Osteoblast (primary cell): ENCODE results near the gene NAV2. TPM values are rescaled to one million over a fixed set of nuclear protein-coding genes. Genes with fewer than 3 reads are reported as not detected.

Experiments used
- DNase-seq: peaks from one replicate; pipeline ENCODE4 v3.0.0; 2011; ENCODE audit warnings: low spot score, mixed read lengths; ENCODE audit not compliant: insufficient read length; ENCODE audit errors: missing footprints
- H2AFZ ChIP-seq: 2 replicates; pipeline ENCODE4 v1.6.0; 2011; ENCODE audit warnings: mild to moderate bottlenecking, low read length
- H3K27ac ChIP-seq: 2 replicates; pipeline ENCODE4 v1.5.1; 2011; ENCODE audit warnings: mild to moderate bottlenecking, low read depth, low read length, moderate library complexity
- H3K27me3 ChIP-seq: 2 replicates; pipeline ENCODE4 v1.6.0; 2012; ENCODE audit warnings: mild to moderate bottlenecking, control low read depth, inconsistent platforms, low read length, moderate library complexity; ENCODE audit not compliant: insufficient read depth
- H3K36me3 ChIP-seq: 2 replicates; pipeline ENCODE4 v1.5.1; 2011; ENCODE audit warnings: mild to moderate bottlenecking, low read length, control low read depth, moderate library complexity; ENCODE audit not compliant: insufficient read depth
- H3K4me1 ChIP-seq: 2 replicates; pipeline ENCODE4 v1.5.1; 2011; ENCODE audit warnings: mild to moderate bottlenecking, low read length, control low read depth, moderate library complexity; ENCODE audit not compliant: insufficient read depth
- H3K4me2 ChIP-seq: 2 replicates; pipeline ENCODE4 v1.6.0; 2011; ENCODE audit warnings: mild to moderate bottlenecking, low read length; ENCODE audit not compliant: insufficient read depth
- H3K4me3 ChIP-seq: fragments of 200-600 bp; sonication (generic); 3 replicates; pipeline ENCODE4 v1.5.1; 2012; ENCODE audit warnings: mild to moderate bottlenecking, low read length, inconsistent platforms; ENCODE audit not compliant: insufficient read depth
- H3K79me2 ChIP-seq: 2 replicates; pipeline ENCODE4 v1.6.0; 2012; ENCODE audit warnings: mild to moderate bottlenecking, low read length, control low read depth, inconsistent platforms; ENCODE audit not compliant: insufficient read depth
- H3K9me3 ChIP-seq: 2 replicates; pipeline ENCODE4 v1.5.1; 2011; ENCODE audit warnings: low read depth, low read length, control low read depth
- H4K20me1 ChIP-seq: 2 replicates; pipeline ENCODE4 v1.6.0; 2012; ENCODE audit warnings: mild to moderate bottlenecking, low read length, control low read depth; ENCODE audit not compliant: insufficient read depth
- total RNA-seq: library from RNA; depleted of rRNA; stranded (reverse); fragments of >200 nt; gene quantifications from 2 replicates; pipeline ENCODE4 v1.2.3, GENCODE V29; 2012
- TF ChIP-seq, protein P1 (sequence below): IDR thresholded peaks from 2 replicates; pipeline ENCODE4 v1.5.1; 2011; ENCODE audit warnings: mild to moderate bottlenecking, low read depth, low read length, moderate library complexity; ENCODE audit errors: extremely low read depth

The NAV2 gene
- total RNA-seq, 1 donor = 8.7 TPM

DNA sequence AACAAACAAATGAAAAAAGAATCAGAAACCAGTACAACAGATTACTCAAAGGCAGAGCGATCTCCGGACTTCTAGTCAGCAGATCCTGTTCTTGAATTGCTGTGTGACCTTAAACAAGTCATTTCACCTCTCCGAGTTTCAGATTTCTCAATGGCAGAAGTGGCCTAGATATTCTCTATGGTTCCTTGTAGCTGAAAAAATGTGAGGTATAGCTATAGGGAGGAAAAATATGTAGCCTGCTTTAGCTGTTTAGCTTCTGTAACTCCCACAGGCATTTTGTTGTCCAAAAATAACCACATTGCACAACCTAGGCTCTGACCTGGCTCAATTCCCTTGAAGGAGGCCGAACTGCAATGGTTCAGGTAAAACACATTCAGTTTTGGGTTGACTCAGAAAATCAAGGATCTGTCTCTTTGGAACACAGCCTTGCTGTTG is 347.0 kb downstream of the NAV2 start:
- peaks cover 43% of the 10 kb centered on the region for H3K36me3 ChIP-seq
- TF ChIP-seq, protein P1, sequence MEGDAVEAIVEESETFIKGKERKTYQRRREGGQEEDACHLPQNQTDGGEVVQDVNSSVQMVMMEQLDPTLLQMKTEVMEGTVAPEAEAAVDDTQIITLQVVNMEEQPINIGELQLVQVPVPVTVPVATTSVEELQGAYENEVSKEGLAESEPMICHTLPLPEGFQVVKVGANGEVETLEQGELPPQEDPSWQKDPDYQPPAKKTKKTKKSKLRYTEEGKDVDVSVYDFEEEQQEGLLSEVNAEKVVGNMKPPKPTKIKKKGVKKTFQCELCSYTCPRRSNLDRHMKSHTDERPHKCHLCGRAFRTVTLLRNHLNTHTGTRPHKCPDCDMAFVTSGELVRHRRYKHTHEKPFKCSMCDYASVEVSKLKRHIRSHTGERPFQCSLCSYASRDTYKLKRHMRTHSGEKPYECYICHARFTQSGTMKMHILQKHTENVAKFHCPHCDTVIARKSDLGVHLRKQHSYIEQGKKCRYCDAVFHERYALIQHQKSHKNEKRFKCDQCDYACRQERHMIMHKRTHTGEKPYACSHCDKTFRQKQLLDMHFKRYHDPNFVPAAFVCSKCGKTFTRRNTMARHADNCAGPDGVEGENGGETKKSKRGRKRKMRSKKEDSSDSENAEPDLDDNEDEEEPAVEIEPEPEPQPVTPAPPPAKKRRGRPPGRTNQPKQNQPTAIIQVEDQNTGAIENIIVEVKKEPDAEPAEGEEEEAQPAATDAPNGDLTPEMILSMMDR = no peak
- H3K27ac ChIP-seq = no peak overlapping the region
- no peaks in the 10 kb centered on the region for H4K20me1 ChIP-seq
- DNase-seq = no peak
- no peaks in the 10 kb centered on the region for H3K27me3 ChIP-seq
- H3K9me3 ChIP-seq = no peaks in the 10 kb centered on the region
- no peaks in the 10 kb centered on the region for H3K4me1 ChIP-seq
- no peak overlapping the region for H3K4me3 ChIP-seq
- H2AFZ ChIP-seq = no peak overlapping the region
- H3K4me2 ChIP-seq = no peak overlapping the region
- no peaks in the 10 kb centered on the region for H3K79me2 ChIP-seq

DNA sequence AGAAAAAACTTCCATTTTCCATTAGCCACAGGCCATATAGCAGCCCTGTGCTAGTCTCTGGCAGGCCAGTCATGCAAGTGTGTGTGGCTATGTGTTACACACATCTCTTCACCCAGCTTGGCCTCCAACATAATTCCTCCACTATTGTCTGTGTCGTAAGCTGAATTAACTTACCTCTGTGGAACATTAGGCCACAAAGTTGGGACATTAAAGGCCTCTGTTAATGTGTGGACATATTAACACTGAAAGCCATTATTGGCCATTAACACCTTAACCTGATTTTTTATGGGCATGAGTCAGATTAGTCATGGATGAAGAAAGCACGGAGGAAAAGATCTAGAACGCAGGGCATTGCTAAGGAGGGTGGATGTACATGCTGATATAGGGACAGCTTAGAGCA is 347.5 kb downstream of the NAV2 start:
- H3K27ac ChIP-seq = no peak overlapping the region

DNA sequence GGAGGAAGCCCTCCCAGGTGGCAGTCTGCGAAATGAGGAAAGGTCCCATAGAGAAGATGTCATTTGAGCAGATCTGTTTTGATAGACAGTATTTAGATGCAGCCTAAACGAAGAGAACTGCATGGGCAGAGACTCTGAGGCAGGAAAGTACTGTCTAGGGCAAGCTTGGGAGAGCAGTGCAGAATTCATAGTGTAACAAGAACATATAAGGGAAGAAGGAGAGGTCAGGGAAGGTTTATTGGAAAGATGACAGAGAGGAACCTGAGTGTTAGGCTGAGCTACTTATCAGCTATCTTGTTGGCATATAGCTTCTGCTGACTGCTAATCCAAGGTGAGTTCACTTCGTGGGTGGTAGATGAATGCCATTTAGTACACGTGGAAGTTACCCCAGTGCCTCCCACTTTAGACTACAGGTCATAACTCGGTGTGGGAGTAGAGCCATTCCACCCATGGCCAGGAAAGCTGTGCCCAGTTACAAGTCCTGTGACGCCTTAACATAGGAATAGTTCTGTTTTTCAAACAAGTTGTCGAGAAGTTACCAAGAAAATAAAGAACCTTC is 348.1 kb downstream of the NAV2 start:
- Histone ChIP-seq H4K20me1 (no peaks in the 10 kb centered on the region), H3K27ac (no peak overlapping the region), H3K36me3 (peaks cover 35% of the 10 kb centered on the region), H3K27me3 (no peaks in the 10 kb centered on the region), H3K4me3 (no peak overlapping the region), H3K4me2 (no peak overlapping the region), H3K4me1 (no peaks in the 10 kb centered on the region), H3K79me2 (no peaks in the 10 kb centered on the region), H2AFZ (no peak overlapping the region), H3K9me3 (no peaks in the 10 kb centered on the region)
- TF ChIP-seq, protein P1 = no peak
- no peak for DNase-seq

More for the DNA sequence above, 347.5 kb downstream of the NAV2 start:
- H3K79me2 ChIP-seq = no peaks in the 10 kb centered on the region
- H4K20me1 ChIP-seq = no peaks in the 10 kb centered on the region
- no peaks in the 10 kb centered on the region for H3K4me1 ChIP-seq
- no peak overlapping the region for H3K4me3 ChIP-seq
- H3K4me2 ChIP-seq = no peak overlapping the region
- peaks cover 37% of the 10 kb centered on the region for H3K36me3 ChIP-seq
- TF ChIP-seq, protein P1 = no peak
- no peaks in the 10 kb centered on the region for H3K9me3 ChIP-seq
- no peak for DNase-seq
- no peak overlapping the region for H2AFZ ChIP-seq
- H3K27me3 ChIP-seq = no peaks in the 10 kb centered on the region

DNA sequence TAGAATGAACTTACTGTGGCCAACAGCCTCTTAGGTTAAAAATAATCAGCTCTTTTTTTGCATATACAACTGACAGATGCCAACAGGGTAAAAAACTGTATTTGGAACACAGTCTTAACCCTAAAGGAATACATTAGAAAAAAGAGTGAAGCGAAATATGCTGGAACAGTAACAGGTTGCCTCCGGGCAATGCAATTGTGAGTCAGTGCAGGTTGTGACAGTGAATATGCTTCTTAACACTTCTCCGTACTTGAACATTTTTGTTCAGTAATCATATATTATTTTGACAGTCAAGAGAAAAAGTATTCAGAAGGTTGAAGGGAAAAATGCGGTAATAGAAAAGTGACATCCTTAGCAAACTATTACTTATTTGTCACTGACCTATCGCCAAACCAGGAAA is 349.1 kb downstream of the NAV2 start:
- TF ChIP-seq, protein P1 = no peak
- H3K4me1 ChIP-seq = no peaks in the 10 kb centered on the region
- no peak overlapping the region for H3K4me3 ChIP-seq
- no peaks in the 10 kb centered on the region for H3K9me3 ChIP-seq
- H3K27me3 ChIP-seq = no peaks in the 10 kb centered on the region
- no peak for DNase-seq
- no peaks in the 10 kb centered on the region for H3K79me2 ChIP-seq
- no peaks in the 10 kb centered on the region for H4K20me1 ChIP-seq
- no peak overlapping the region for H3K27ac ChIP-seq
- H3K36me3 ChIP-seq = peaks cover 24% of the 10 kb centered on the region
- H2AFZ ChIP-seq = no peak overlapping the region
- H3K4me2 ChIP-seq = no peak overlapping the region
